Suprapubic skin (tissue), 4 donors: ENCODE results near the gene RNU2-63P.

Experiments
- POLR2A ChIP-seq, 2 donors: fragments of 450-650 bp; IDR thresholded peaks; one replicate each; pipeline ENCODE4 v1.6.1; 2017; ENCODE audit warnings: antibody characterized with exemption in 2 of 2, mild to moderate bottlenecking in 2 of 2, moderate library complexity in 2 of 2
- POLR2AphosphoS5 ChIP-seq, 3 donors: sonication (generic); formaldehyde crosslinking; IDR thresholded peaks; one replicate each; pipeline ENCODE4 v1.6.1; 2017; ENCODE audit warnings: antibody characterized with exemption in 3 of 3
- TF ChIP-seq, protein P1 (sequence below), 2 donors: fragments of 200-600 bp in 1 of 2; fragments of 450-650 bp in 1 of 2; sonication (generic) in 1 of 2; IDR thresholded peaks; one replicate each; pipeline ENCODE4 v1.5.1; 2016 to 2019; ENCODE audit warnings: antibody characterized with exemption in 2 of 2, mild to moderate bottlenecking in 1 of 2, moderate library complexity in 1 of 2

- TF ChIP-seq POLR2A (IDR thresholded peaks at IDR 0.05) (no peak), POLR2AphosphoS5 (IDR thresholded peaks at IDR 0.05) (no peak)
- TF ChIP-seq, protein P1, sequence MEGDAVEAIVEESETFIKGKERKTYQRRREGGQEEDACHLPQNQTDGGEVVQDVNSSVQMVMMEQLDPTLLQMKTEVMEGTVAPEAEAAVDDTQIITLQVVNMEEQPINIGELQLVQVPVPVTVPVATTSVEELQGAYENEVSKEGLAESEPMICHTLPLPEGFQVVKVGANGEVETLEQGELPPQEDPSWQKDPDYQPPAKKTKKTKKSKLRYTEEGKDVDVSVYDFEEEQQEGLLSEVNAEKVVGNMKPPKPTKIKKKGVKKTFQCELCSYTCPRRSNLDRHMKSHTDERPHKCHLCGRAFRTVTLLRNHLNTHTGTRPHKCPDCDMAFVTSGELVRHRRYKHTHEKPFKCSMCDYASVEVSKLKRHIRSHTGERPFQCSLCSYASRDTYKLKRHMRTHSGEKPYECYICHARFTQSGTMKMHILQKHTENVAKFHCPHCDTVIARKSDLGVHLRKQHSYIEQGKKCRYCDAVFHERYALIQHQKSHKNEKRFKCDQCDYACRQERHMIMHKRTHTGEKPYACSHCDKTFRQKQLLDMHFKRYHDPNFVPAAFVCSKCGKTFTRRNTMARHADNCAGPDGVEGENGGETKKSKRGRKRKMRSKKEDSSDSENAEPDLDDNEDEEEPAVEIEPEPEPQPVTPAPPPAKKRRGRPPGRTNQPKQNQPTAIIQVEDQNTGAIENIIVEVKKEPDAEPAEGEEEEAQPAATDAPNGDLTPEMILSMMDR (IDR thresholded peaks at IDR 0.05), result no peak
Measured at GRCh38 chr2:88051792-88052191, 35.4 kb upstream of the RNU2-63P start.
